GM21447 (cell line): ENCODE data around the gene REXO2.

ENCODE experiments used
- ATAC-seq: cut with Tn5 transposase; IDR thresholded peaks from one replicate; pipeline ENCODE4 v1.9.1; 2021; ENCODE audit not compliant: unreplicated experiment

Gene REXO2

GRCh38 chr11:114440971-114441763, 1.9 kb downstream of the REXO2 start:
- no peak for ATAC-seq

DNA sequence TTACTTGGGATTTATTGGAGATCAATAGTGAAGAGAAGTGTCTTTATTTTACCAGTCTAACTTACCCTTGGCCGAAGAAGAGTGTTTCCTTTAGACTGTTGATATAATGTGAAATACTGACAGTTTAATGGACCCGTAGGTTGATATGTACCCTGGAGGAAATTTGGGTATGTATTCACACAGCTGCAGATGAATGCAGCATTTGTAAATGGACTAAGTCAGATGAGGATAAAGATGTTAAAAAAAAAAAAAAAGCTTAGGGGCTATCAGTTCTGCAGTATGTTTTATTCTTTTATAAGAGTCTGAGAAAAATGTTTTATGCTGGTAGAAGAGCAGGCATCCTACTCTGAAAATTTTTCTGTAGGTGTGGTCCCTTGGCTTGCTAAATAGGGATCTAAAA, 2.7 kb downstream of the REXO2 start:
- no peak for ATAC-seq

DNA sequence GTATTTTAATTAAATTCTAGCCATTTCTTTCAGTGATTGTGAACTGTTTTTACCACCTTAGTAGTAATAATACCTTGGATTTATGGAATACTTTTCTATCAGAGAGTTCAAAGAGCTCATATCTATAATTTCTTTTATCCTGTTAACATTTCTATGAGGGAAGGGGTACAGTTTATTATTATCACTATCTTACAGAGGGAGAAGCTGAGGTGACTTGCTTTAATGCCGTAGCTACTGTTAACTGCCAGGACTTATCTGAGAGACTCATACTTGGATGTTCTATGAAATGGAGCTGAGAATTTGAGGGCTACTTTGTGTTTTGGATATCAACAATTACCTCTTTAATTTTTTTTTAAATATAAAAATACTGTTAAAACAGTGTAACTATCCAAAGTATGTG, 3.3 kb downstream of the REXO2 start:
- no peak for ATAC-seq

GRCh38 chr11:114447444-114447843, 8.2 kb downstream of the REXO2 start:
- ATAC-seq = no peak

- ATAC-seq = no peak
These were observed 8.6 kb downstream of the REXO2 start for GRCh38 chr11:114447892-114448291.

- ATAC-seq = no peak
These were observed 9.6 kb downstream of the REXO2 start for GRCh38 chr11:114448749-114449482.

DNA sequence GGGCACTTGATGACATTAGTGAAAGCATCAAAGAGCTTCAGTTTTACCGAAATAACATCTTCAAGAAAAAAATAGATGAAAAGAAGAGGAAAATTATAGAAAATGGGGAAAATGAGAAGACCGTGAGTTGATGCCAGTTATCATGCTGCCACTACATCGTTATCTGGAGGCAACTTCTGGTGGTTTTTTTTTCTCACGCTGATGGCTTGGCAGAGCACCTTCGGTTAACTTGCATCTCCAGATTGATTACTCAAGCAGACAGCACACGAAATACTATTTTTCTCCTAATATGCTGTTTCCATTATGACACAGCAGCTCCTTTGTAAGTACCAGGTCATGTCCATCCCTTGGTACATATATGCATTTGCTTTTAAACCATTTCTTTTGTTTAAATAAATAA, 10.6 kb downstream of the REXO2 start:
- no peak for ATAC-seq

DNA sequence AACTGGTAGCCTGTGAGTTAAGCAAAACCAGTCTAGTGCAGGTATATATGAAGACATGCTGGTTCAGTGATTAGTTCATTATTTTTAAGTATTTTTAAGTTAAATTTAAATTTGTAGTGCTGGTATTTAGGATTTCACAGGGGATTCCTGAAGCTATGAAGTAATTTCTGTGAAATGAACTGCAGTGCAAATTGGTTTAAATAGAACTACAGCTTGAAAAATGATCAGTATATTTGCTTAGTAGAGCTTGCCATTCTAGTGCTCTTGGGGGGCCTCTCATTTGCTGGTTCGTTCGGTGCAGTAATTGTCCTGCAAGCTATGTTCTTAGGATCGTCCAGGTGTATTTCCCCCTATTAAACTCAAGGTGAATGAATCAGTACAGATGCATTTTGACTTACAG, 13.1 kb downstream of the REXO2 start:
- no peak for ATAC-seq

- no peak for ATAC-seq
These were observed 24.7 kb downstream of the REXO2 start for GRCh38 chr11:114463999-114464398.

GRCh38 chr11:114466742-114467141, 27.5 kb downstream of the REXO2 start:
- ATAC-seq = no peak

GRCh38 chr11:114472661-114473060, 33.4 kb downstream of the REXO2 start:
- no peak for ATAC-seq

- ATAC-seq = no peak
These were observed 38.7 kb downstream of the REXO2 start for GRCh38 chr11:114478001-114478410.

DNA sequence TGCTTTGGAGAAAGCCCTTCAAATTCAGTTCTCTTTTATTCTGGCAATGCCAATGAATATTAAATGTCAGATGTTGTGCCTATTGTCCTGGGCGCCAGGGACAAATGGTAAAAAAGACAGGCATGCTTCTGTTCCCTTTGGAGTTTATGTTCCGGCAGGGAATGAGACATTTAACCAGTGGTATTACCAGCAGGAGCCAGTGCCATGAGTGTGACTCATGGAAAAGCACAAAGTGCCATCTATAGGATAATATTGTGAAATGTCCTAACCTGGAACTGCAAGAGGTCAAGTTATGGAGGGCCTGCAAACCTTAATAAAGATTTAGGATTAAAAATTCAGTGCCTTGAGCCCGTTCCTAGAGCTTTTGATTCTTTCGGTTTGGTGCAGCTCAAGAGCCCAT, 39.5 kb downstream of the REXO2 start:
- no peak for ATAC-seq

DNA sequence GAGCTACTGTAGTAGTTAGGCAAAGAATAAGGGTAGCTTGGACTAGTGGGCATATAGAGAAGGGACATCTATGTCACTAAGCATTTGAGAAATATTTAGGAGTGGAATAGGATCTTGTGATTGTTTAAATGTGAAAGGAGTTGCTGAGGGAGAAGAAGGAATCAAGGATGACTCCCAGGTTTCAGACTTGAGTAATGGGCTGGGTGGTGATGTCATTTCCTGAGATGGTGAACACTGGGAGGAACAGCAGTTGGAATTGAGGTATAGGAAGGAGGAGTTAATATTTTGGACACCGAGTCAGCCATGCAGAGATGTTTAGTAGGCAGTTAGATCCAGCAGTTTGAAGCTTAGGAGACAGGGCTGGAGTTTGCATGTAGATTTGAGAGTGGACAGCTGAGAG, 40.1 kb downstream of the REXO2 start:
- no peak for ATAC-seq

DNA sequence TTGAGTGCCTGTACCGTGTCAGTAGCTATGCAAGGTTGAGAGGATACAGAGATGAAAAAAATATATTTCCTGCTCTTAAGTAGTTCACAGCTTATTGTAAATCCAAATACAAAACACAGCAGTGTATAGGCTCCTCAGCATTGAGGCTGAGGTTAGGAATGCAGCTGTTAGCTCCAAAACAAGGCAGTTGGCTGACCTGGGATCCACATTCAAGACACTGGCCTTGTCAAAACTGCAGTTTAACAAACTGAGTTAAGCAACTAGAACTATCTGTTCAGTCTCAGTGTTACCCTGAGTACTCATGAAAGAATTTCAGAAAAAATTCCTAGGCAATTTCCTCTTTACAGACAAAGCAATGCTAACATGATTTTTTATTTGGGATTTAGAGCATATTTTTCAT, 42.8 kb downstream of the REXO2 start:
- no peak for ATAC-seq

GRCh38 chr11:114483929-114484328, 44.7 kb downstream of the REXO2 start:
- no peak for ATAC-seq

GRCh38 chr11:114496915-114497314, 57.6 kb downstream of the REXO2 start:
- ATAC-seq = no peak

DNA sequence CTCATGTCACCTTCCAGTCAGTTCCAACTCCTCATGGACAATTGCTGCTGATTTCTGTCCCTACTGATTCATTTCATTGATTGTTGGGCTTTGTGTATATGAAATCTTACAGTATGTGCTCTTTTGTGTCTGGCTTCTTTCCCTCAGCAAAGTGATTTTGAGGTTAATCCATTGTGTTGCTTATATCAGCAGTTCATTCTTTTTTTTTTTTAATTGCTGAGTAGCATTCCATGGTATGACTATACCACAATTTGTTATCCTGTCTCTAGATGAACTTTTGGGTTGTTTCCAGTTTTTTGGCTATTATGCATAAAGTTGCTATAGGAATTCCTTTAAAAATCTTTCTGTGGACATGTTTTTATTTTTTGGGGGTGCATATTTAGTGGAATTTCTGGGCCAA, 60.5 kb downstream of the REXO2 start:
- ATAC-seq = no peak
